NCI-H524 treated with DMSO at 0.1 percent for 48 hours (cell line): ENCODE measurements around the gene TMEM132D.

ENCODE experiments used
- DNase-seq: peaks from one replicate; lab custom pipeline; 2025; lab: John Stamatoyannopoulos, UW

TMEM132D gene

GRCh38 chr12:129659961-129660622 is 243.7 kb downstream of the TMEM132D start:
- DNase-seq = no peak

DNA sequence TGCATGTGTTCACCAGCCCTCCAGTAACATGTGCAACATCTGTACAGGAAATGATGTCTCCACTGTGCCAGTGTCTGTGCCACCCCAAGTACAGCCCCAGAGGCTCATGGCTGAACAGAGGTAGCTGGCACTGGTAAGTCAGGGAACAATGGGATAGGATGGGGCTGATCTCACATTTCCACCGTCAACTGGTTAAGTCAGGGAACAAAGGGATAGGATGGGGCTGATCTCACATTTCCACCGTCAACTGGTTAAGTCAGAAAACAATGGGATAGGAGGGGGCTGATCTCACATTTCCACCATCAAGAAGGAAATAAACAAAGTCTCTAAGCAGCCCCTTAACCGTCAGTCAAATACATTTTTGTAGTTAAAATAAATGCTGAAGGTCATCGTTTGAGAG is 246.6 kb downstream of the TMEM132D start:
- no peak for DNase-seq

DNA sequence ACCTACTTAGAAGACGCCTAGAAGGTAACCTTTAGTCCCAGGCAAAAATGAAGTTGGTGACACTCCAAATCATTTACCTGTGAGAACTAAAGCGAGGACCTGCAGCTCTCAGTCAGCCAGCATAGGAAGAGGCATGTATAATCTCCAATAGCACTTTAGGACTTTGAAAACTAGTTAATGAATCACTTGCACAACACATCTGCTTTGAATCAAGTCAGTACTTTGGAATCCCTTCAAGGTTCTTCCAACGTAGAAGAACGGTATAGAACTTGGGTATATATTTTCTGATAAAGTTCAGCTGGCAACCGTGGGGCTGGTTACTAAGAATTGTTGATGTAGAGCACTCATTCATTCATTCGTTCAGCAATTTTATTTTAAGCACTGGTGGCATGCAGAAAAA is 251.9 kb downstream of the TMEM132D start:
- DNase-seq = no peak

- DNase-seq = no peak
Observed at GRCh38 chr12:129641926-129642325, 261.9 kb downstream of the TMEM132D start.

DNA sequence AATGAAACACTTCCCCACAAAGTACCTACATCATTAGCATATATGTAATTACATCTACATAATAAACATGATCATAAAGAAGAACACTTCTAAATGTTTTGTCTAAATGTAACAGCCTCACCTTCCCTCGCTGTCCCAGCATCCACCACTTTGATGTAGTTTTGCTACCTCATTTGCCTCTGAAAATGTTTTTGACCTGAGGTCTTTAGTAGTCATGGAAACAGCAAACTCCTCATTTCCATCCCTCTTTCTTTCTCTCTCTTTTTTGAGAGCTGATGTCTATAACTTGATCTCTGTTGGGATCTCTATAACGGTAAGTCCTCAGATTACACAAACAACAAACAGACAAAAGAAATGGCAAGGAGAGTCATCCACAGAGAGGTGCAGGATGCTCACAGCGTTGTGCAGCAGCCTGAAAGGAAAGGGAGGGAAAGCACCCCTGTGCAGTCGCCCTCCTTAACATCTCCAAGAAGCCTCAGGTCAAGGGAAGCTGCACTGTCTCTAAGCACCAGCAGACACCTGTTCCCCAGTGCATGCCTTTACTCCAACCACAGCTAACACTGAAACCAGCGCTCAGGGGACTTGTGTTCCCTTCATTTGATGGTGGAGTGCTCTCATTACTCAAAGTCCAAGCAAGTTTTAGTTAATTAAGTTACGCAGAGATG is 268.7 kb downstream of the TMEM132D start:
- no peak for DNase-seq

GRCh38 chr12:129631316-129631715 is 272.5 kb downstream of the TMEM132D start:
- no peak for DNase-seq

- no peak for DNase-seq
Observed at GRCh38 chr12:129629901-129630300, 273.9 kb downstream of the TMEM132D start.

DNA sequence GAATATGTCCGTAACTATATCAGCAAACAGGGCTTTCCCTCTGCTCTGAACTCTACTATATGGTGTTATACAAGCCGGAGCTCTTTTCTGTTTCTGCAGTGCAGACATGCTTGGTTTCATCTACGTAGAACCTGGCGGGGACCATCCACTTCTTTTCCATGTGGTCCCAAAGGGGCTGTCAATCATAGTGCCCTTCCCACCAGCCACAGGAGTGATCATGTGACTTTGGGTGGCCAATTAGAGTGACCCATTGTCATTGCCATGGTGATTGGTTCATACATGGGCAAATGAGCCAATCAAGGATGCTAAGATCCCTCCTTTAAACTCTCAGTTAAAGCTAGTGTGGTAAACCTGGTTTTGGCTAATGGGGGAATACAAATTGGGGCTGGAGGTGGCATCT is 281.3 kb downstream of the TMEM132D start:
- no peak for DNase-seq

DNA sequence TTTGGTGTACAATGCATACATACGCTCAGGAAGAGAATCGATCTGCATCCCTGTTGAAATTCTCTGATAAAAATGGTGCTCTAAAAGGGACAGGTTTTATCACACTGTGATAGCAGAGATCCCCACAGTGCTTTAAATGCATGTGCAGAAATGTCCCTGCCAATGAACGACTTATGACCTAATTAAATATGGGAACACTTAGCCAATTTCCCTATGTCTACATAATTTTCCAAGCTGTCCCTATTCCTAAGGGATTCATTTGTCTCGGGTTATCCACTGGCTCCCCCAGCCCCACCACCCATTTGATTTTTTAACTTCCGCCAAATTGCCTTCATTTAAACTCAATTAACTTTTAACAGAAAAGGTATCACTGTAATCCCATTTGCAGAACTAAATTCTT is 284.6 kb downstream of the TMEM132D start:
- no peak for DNase-seq

DNA sequence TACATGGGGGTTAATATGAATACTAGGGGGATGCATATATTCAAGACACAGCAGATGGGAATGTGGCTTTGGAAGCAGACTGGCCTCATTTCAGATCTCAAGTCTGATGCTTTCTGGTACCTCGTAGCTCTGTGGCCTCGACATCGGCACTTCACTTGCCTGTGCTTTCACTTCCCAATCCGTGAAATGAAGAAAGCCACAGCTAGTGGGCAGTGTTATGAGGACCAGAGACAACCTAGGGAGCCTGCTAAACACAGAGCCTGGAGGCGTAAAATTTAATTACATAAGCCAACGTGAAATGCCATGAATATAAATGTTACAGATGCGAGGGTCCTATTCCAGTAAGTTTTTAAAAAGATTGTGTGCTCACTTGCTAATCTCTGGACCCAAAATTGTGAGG is 286.0 kb downstream of the TMEM132D start:
- DNase-seq = no peak

GRCh38 chr12:129615001-129615400 is 288.8 kb downstream of the TMEM132D start:
- no peak for DNase-seq

GRCh38 chr12:129614221-129614885 is 289.5 kb downstream of the TMEM132D start:
- no peak for DNase-seq

DNA sequence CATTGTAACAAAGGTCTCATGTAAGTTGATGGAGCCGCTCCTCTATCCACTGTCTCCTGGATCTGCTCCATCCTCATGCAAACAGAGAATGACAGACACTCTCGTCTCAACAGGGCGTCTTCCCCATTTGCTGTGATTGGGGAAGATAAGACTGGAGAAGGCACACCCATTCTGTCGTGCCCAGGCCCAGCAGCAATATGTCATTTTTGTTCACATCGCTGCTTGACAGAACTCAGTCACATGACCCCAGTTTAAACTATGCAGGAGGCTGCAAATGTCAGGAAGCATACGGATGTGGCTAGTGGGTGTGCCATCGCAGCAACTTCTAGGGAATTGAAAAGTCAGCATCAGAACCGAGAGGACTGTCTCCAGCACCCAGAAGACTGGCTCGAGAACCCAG is 290.5 kb downstream of the TMEM132D start:
- no peak for DNase-seq

- DNase-seq = no peak
Observed at GRCh38 chr12:129610601-129611120, 293.2 kb downstream of the TMEM132D start.

- no peak for DNase-seq
Observed at GRCh38 chr12:129607756-129608155, 296.1 kb downstream of the TMEM132D start.

DNA sequence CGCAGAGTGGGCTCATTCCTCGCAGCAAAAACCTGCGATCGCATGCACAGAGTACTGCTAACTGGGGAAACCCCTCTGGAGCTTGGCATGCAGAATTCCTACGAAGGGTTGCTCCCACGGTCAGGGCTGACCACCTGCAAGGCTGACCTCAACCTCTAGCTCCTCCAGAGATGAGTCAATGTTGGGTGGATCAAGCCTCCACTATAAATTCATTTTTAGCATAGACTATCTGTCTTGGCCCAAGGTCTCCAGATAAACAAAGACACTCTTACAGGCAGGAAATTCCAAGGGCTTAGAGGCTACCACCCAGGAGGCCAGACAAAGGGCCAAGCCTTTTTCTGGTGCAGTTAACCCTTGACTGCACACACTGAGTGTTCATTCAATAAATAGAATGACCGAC is 296.5 kb downstream of the TMEM132D start:
- no peak for DNase-seq

GRCh38 chr12:129606239-129606638 is 297.6 kb downstream of the TMEM132D start:
- no peak for DNase-seq

DNA sequence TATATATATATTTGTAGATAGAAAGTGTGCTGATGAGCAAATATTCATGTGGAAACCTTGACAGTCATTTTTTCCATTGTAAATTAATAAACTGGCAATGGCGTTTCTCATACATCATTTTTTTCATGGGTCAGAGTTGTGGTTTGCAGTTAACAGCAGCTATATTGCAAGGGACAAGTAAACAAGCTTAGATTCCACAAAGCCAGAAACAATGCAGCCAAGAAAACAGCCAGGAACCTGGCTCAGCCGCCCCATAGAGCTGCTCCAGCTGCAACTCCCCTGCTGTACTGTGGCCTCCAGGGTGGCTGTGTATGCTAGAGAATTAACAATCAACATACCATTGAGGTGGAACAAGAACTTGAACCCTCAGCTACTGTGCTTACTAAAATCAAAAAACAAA is 298.2 kb downstream of the TMEM132D start:
- no peak for DNase-seq

- DNase-seq = no peak
Observed at GRCh38 chr12:129604506-129604905, 299.3 kb downstream of the TMEM132D start.

DNA sequence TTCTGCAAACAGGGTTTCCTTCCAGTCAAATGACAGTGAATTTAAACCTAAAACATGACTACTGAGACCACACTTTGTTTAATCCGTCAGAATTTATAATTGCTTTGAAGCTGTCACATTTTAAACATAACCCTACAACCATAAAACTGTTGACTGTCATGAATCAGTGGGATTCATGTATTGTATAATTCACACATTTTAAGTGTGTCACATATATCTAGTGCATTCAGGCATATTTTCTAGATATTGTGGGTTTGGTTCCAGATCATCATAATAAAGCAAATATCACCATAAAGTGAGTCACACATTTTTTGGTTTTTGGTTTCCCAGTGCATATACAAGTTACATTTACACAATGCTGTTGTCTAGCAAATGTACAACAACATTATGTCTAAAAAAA is 304.4 kb downstream of the TMEM132D start:
- DNase-seq = no peak

DNA sequence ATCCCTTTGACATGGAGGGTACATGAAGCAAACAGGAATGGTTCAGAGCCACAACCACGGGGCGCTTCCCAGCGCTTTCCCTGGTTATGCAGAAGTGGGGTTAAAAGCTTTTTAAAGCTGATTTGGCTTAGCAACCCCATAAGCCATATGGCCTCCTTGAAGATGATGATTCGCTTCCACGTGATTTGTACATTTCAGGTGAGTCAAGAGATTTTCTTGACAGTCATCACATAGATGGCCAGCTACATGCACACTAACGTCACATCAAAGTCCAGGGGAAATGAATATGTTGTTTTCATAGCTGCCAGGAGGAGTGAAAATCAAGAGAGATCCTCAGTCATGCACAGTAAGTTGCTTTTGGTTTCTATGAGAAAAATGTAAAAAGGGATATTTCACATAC is 309.7 kb downstream of the TMEM132D start:
- DNase-seq = no peak

- no peak for DNase-seq
Observed at GRCh38 chr12:129592449-129592848, 311.4 kb downstream of the TMEM132D start.

DNA sequence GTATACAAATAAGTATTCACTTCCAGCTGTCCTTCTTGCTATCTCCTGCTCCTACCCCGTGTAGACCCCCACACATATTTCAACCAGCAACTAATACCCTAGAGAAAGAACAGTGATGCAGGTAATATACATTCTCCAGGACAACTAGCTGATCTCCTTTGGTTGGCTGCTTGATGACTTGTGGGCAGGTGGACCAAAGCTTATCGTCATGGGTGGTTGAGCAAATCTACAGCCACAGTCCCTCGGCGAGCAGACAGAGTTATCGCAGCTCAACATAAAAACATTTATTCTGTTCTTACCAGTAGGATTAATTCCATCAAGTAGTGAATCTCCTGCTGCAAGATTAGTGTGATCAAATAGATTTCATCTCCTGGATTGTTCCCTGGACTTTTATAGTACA is 314.3 kb downstream of the TMEM132D start:
- no peak for DNase-seq
